ENCODE data around the gene TWF2.

TWF2 gene

DNA sequence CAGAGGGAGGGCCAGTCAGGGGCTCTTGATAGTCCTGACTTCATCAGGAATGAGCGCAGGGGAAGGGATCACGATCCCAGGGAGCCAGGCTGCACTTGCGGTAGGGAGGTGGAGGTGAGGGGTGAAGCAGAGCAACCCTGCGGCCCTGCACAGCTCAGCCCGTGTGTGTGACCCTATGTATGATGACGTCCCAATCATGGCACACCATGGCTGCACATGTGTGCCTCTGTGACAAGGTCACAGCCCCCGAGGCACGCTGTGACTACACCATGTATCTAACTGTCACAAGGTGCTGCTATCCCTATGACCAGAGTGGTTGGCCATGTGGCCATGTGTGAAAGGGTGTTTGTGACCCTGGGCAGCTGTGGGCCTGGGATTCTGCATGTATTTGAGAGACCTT, 54.3 kb downstream of the TWF2 start:
- Histone ChIP-seq H3K9me3 (ENCODE audit: severe bottlenecking) (no peaks in the 10 kb centered on the region), H3K27ac (ENCODE audit: poor library complexity, severe bottlenecking) (no peak overlapping the region), H3K4me1 (ENCODE audit: insufficient read depth, poor library complexity, severe bottlenecking) (no peaks in the 10 kb centered on the region), H3K36me3 (ENCODE audit: low read depth) (no peaks in the 10 kb centered on the region), H3K27me3 (ENCODE audit: insufficient read depth, poor library complexity, severe bottlenecking) (no peaks in the 10 kb centered on the region), H3K4me3 (ENCODE audit: severe bottlenecking) (no peak overlapping the region)
- DNase-seq (ENCODE audit: low spot score) (no peak), ATAC-seq (ENCODE audit: low read depth) (no peak)
- TF ChIP-seq, protein P1, sequence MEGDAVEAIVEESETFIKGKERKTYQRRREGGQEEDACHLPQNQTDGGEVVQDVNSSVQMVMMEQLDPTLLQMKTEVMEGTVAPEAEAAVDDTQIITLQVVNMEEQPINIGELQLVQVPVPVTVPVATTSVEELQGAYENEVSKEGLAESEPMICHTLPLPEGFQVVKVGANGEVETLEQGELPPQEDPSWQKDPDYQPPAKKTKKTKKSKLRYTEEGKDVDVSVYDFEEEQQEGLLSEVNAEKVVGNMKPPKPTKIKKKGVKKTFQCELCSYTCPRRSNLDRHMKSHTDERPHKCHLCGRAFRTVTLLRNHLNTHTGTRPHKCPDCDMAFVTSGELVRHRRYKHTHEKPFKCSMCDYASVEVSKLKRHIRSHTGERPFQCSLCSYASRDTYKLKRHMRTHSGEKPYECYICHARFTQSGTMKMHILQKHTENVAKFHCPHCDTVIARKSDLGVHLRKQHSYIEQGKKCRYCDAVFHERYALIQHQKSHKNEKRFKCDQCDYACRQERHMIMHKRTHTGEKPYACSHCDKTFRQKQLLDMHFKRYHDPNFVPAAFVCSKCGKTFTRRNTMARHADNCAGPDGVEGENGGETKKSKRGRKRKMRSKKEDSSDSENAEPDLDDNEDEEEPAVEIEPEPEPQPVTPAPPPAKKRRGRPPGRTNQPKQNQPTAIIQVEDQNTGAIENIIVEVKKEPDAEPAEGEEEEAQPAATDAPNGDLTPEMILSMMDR (IDR thresholded peaks at IDR 0.05; ENCODE audit: poor library complexity, severe bottlenecking), result no peak

DNA sequence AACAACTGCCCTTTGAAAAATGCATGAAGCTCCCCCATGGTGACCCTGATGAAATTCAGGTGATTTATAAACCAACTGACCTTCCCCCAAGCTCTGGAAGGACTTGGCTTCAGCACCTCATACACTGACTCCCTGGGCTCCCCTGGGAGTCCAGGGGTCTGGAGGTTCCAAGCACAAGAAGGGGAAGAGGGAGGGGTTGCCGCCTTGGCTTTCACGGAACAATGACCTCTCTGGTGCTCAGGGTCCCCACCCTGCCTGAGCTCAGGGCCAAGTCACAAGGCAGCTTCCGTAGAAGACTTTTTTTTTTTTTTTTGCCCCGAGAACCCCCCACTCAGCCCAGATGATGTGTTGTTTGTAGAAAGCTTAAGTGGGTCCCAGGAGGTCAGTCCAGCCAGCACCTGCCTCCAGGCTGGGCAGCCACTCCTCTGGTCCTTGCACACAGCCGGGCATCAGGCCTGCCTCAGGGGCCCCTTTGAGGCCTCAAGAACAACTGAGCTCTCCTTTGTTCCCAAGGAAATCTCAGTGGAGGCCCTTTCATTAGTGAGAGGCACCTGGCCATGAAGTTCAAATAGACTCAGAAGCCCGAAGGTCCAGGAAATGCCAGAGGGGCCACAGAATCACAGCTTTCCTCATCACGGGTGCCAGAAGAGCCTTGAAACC, 55.0 kb downstream of the TWF2 start:
- ATAC-seq (ENCODE audit: low read depth) (no peak), DNase-seq (ENCODE audit: low spot score) (no peak)
- Histone ChIP-seq H3K9me3 (ENCODE audit: severe bottlenecking) (no peaks in the 10 kb centered on the region), H3K4me1 (ENCODE audit: insufficient read depth, poor library complexity, severe bottlenecking) (no peaks in the 10 kb centered on the region), H3K36me3 (ENCODE audit: low read depth) (no peaks in the 10 kb centered on the region), H3K4me3 (ENCODE audit: severe bottlenecking) (no peak overlapping the region), H3K27ac (ENCODE audit: poor library complexity, severe bottlenecking) (no peak overlapping the region), H3K27me3 (ENCODE audit: insufficient read depth, poor library complexity, severe bottlenecking) (no peaks in the 10 kb centered on the region)
- TF ChIP-seq, protein P1 (IDR thresholded peaks at IDR 0.05; ENCODE audit: poor library complexity, severe bottlenecking), result no peak

DNA sequence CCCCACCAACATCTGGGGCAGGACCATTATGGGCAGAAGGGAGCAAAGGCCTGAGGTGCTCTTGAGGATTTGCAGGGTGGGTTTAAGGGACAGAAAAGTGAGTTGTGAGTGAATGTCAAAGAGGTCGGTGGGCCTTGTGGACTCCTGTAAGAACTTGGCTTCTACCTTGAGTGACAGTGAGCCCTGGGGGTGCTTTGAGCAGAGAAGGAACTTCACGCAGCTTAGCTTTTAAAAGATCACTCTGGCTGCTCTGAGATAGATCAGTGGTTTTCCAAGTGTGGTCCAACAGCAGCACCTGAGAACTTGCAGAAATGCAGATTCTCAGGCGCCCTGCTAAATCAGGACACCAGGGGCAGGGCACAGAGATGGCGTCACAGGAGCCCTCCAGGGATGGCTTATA, 56.3 kb downstream of the TWF2 start:
- DNase-seq (ENCODE audit: low spot score) (no peak), ATAC-seq (ENCODE audit: low read depth) (no peak)
- H3K4me3 ChIP-seq (ENCODE audit: severe bottlenecking), result no peak overlapping the region
- H3K9me3 ChIP-seq (ENCODE audit: severe bottlenecking), result no peaks in the 10 kb centered on the region
- H3K4me1 ChIP-seq (ENCODE audit: insufficient read depth, poor library complexity, severe bottlenecking), result no peaks in the 10 kb centered on the region
- H3K27ac ChIP-seq (ENCODE audit: poor library complexity, severe bottlenecking), result no peak overlapping the region
- H3K36me3 ChIP-seq (ENCODE audit: low read depth), result no peaks in the 10 kb centered on the region
- TF ChIP-seq, protein P1 (IDR thresholded peaks at IDR 0.05; ENCODE audit: poor library complexity, severe bottlenecking), result no peak
- H3K27me3 ChIP-seq (ENCODE audit: insufficient read depth, poor library complexity, severe bottlenecking), result no peaks in the 10 kb centered on the region

DNA sequence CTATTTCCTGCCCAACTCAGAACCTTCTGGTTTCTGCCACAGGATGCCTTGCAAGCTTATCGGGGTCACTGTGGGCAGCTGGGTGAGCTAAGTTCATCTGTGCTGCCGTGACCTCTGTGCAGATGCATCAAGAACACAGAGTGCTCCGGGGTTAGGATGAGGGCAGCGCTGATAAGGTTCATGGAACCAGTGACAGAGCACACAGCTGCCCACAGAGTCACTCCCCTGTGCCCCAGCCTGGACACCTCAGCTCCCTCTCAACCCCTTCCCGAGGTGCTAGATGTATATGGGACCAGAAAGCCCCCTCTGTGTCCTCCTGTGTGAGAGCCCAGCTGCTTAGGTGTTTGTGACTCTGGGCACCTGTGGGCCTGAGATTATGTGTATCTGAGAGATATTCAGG, 56.8 kb downstream of the TWF2 start:
- Histone ChIP-seq H3K36me3 (ENCODE audit: low read depth) (no peaks in the 10 kb centered on the region), H3K27ac (ENCODE audit: poor library complexity, severe bottlenecking) (no peak overlapping the region), H3K27me3 (ENCODE audit: insufficient read depth, poor library complexity, severe bottlenecking) (no peaks in the 10 kb centered on the region), H3K4me1 (ENCODE audit: insufficient read depth, poor library complexity, severe bottlenecking) (no peaks in the 10 kb centered on the region), H3K9me3 (ENCODE audit: severe bottlenecking) (no peaks in the 10 kb centered on the region), H3K4me3 (ENCODE audit: severe bottlenecking) (no peak overlapping the region)
- TF ChIP-seq, protein P1 (IDR thresholded peaks at IDR 0.05; ENCODE audit: poor library complexity, severe bottlenecking), result no peak
- no peak for ATAC-seq (ENCODE audit: low read depth)
- DNase-seq (ENCODE audit: low spot score), result no peak

DNA sequence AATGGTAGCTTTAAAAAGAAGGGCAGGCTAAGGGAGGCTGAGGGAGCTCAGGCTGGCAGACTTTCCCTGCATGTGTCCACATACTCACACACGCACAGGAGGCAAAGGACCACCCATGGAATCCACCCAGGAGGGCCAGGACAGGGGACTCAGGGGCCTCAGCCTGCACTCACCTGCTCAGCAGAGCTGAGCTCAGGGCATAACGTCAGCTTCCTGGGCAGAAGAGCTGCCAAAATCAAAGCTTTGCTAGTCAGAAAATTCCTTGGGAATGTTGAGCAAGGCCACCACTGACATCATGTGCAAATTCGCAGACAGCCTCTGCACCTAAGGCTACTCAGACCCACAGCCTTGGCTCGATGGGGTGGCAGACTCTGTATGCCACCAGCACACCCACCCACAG, 57.4 kb downstream of the TWF2 start:
- peak; percentile 22 for DNase-seq (ENCODE audit: low spot score)
- H3K27me3 ChIP-seq (ENCODE audit: insufficient read depth, poor library complexity, severe bottlenecking), result no peaks in the 10 kb centered on the region
- no peaks in the 10 kb centered on the region for H3K36me3 ChIP-seq (ENCODE audit: low read depth)
- H3K4me1 ChIP-seq (ENCODE audit: insufficient read depth, poor library complexity, severe bottlenecking), result no peaks in the 10 kb centered on the region
- H3K4me3 ChIP-seq (ENCODE audit: severe bottlenecking), result no peak overlapping the region
- peak; percentile 84 for ATAC-seq (ENCODE audit: low read depth)
- H3K9me3 ChIP-seq (ENCODE audit: severe bottlenecking), result no peaks in the 10 kb centered on the region
- TF ChIP-seq, protein P1 (IDR thresholded peaks at IDR 0.05; ENCODE audit: poor library complexity, severe bottlenecking), result no peak
- H3K27ac ChIP-seq (ENCODE audit: poor library complexity, severe bottlenecking), result no peak overlapping the region
